ENCODE results near the gene PEX10.

Gene PEX10

DNA sequence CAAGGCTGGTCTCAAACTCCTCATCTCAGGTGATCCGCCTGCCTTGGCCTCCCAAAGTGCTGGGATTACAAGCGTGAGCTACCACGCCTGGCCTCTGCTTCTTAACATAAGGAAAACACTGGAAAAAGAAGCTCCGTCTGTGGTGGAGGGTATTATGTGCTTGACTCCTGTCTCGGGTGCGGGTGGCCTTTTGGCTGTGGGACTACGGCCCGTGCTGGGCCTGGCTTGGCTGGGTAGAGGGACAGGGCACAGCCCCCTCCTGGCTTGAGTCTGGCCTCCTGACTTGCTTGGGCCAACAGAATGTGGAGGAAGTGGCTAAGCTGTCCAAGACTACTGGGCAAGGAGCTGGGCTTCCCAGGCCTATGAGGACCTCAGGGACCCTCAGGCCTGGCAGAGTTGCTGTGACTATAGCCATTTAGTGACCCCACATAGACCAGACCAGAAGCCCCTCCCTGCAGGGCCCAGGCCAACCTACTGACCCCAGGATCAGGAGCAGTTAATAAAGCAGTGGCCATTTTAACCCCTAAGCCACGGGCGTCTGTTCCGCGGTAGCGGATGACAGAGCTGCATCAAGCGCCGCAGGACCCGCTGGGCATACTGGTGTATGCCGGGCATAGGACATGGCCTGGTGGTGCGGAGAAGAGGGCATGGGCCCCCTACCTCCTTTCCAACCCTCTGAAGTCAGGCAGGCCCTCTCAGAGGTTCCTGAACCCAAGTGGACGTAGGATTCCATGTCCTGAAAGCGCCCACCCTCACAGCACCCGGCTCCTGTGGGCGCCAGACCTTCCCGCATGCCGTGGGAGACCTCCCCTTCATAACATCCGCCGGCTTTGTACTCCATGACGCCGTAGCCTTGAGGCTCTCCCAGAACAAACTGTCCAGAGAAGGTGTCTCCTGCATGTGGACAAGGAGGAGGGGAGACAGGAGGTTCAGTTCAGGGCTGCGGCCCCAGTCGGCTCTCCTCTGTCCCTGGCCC is 25.4 kb downstream of the PEX10 start:
- DNase-seq (ENCODE audit: low read depth) = no peak

DNA sequence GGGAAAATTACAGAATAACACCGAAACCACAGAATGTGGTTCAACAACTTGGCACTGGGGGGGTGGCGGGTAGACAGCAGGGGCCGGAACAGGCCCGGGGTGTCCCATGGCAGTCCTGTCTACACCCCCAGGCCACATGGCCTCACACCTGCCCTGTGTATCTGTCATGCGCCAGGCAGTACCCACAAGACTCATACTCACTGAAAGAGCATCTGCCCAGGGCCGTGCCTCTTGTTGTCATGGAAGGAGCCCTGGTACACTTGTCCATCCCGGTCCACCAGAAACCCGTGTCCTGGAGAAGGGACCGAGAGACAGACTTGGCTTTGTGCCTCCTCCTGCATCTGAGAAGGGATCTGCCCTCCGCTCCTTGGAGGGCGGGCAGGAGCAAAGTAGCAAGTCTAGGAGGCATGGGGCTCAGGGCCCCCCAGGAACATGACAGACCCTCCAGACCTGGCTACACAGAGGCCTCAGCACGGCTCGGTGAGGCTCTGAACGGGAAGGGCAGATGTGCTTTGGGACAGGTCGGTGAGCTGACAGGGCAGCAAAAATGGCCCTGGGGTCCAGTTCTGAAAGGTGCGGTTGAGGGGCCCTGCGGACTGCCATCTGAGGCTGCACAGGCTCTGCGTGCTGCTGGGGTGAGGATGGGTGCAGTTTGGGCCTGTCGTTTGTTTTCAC is 26.6 kb downstream of the PEX10 start:
- DNase-seq (ENCODE audit: low read depth) = no peak

DNA sequence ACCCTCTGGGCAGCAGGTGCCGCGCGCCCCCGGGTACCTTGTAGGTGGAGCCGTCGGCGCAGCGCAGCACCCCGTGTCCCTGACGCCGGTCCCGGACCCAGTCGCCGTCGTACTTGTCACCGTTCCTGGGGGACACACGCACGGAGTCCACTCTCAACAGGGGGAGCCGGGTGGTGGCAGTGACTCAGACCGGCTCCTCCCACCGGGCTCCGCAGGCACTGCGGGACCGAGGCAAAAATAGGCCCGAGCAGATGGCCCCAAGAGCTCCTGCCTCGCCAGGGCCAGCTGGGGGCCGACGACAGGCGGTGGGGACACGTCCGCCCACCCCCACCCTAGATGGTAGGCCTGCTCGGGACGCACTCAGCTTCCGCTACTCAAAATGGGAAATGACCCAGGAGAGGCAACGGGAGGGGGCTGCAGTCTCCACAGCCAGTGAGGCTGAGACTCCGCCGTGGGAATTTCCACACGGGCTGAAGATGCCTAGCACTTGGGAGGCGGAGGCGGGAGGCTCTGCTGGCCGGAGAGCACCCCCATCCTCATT is 27.4 kb downstream of the PEX10 start:
- no peak for DNase-seq (ENCODE audit: low read depth)

DNA sequence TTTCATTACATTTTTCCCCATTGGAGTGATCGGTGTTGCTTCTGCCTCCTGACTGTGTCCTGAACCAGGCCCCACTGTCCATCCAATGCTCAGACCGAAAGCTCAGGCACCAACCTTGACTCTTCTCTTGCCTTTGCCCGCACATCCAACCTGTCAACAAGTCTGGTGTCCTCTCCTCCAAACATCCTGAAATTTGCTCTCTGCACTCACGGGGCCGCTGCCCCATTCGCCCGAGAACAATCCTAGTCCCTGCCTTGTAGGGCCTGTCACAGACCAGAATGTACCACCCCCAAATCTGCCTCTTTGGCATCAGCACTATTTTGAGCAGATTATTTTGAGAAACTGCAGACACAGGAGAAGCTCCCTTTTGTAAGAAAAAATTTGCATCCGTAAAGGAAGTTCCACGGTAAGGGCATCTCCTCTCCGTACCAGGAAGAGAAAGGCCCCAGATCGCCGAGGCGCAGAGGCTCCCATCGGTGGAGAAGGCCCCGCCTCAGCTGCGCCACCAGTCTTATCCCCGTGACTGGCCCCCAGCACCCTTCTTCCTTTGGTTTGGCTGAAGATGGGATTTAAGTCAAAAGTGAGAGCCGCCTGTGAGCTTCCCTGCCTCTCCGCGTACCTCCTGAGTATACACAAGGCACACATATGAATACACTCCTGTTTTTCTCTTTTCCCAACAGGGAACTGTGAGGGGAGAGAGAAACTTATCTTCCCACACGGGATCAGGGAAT is 28.1 kb downstream of the PEX10 start:
- DNase-seq (ENCODE audit: low read depth) = no peak

DNA sequence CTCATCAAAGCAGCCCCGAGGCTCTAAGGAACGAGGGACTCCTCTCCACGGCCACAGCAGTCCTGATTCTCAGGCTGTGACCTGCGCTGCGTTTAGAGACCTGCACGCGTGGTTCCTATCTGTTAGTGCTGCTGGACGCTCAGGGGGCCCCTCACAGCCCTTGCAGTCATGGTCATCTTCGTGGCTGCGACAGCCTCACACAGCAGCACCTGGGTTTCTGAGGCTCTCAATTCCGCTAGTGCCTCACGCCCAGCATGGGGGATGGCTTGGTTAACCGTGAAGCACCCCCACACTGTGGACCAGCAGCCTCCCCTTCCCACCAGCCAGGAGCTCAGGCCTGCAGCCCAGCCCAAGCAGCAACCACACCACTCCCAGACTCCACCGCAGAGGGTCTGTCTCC is 28.8 kb downstream of the PEX10 start:
- DNase-seq (ENCODE audit: low read depth) = no peak

DNA sequence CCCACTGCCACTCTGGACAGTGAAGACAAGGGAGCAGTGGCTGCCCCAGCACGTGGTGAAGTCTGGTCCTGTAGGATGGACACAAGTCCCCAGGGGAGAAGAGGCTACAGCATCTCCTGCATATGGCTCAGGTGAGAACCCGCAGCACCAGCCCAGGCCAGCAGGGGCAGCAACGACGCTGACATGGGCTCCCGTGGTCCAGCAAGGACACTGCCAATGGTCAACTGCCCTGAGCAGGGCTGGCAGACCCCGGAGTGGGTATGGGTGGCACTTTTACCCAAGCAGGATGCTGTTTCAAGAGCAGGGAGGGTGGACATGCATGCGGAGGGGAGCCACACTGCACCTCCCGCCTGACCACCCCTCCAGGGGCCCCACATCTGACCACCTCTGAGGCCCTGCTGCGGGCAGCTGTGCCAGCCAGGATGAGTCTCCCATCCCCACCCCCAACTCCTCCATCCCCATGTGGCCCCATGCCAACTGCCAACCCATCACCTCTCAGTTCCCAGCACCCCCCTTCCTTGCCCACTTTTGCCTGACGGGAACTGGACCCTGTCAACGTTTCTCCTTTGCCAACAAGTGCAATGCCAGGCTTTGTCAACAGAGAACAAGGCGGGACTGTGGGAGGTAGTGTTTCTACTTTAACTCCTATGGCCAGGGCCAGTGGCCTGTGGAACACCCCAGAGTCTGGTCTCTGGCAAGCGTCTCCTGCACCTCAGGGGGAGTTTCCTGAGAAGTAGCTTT is 29.6 kb downstream of the PEX10 start:
- DNase-seq (ENCODE audit: low read depth) = no peak

DNA sequence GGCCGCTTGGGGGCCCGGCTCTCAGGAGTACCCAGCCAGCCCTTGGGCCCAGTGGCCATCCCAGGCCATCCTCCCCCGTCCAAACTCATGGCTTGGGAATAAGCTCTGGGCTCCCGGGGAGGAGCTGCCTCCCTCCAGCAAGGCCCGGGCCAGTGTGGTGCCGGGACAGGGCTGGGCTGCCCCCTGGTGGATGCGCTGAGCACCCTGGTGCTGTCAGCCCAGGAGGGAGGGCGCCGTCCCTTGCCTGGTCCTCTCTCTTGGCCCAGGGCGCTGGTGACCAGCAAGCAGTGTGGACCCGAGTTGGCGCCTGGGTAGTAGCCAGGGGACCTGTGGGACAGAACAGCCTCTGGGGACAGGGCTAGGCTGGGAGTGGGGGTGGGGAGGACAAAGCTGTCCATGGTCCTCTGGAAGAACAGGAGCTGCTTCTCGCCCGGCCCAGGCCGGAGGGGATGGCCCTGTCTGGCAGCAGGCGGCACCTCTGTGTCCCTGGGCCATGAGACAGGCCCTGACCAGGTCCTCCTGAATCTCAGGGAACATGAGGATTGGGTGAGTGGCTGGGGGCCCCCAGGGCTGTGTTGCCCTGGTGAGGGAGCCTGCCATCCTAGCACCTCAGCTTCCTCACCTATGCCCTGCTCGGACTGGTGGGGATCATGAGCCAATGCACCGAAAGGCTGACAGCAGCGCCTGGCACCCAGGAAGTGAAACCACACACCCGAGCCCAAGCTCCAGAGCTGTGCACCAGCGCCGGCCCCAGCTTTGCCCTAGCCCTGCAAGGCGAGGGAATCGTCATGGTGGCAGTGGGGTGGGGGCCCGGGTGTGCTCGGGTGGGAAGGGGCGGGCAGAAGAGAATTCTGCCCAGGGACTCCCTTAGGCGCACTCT is 30.4 kb downstream of the PEX10 start:
- DNase-seq (ENCODE audit: low read depth) = peak; percentile 61

DNA sequence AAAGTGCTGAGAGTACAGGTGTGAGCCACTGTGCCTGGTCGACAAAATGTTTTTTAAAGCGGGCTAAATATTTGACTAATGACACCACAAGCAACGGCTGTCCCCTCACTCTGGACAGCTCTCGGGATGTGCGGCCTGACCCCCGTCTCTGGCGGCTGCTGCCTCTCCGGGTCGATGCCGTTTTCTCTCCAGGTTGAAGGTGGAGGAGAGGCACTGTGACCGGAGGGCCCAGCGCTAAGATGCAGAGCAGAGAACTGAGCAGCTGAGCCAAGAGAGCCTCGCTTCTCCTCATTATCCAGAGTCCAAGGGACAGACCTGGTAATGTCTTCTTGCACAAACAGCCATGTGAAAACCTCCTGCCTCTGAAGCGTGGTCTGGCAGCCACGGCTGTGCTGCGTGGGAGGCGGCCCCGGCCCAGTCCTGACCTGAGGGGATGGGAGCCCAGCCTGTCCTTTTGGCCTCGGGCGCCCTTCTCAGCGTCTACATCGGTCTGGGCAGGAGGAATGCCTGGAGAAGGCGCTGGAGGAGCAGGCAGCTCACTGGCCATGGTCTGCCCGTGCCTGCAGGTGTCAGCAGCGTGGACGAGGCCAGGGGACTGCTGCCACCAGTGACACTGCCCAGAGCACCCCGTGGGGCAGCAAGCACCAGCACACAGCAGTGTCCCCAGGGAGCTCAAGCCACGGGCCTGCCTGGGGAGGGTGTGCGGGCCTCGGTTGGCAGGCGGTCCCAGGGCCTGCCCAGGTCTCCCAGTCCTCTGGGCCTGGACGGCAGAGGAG is 31.4 kb downstream of the PEX10 start:
- DNase-seq (ENCODE audit: low read depth) = no peak

DNA sequence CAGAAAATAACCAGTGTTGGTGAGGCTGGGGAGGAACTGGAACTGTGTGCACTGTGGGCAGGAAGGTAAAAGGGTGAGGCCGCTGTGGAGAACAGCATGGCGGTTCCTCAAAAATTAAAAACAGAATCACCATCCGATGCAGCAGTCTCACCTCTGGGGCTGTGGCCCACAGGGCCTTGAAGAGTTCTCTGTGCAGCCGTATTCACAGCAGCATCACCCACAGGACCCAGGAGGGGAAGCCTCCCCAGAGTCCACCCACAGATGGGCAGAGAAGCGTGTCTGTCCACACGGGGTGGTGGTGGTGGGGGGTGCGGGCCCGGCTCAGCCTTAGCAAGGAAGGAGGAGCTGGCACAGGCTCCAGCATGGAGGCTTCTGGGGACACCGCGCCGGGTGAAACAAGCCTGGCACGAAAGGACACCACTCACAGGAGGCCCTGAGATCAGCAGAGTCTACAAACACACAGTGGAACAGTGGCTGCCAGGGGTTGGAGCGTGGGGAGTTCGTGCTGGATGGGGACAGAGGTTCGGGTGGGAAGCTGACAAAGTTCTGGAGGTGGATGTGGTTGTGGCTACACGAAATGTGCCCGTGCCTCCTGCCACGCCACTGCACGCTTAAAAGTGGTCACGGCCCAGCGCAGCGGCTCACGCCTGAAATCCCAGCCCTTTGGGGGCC is 32.5 kb downstream of the PEX10 start:
- no peak for DNase-seq (ENCODE audit: low read depth)

DNA sequence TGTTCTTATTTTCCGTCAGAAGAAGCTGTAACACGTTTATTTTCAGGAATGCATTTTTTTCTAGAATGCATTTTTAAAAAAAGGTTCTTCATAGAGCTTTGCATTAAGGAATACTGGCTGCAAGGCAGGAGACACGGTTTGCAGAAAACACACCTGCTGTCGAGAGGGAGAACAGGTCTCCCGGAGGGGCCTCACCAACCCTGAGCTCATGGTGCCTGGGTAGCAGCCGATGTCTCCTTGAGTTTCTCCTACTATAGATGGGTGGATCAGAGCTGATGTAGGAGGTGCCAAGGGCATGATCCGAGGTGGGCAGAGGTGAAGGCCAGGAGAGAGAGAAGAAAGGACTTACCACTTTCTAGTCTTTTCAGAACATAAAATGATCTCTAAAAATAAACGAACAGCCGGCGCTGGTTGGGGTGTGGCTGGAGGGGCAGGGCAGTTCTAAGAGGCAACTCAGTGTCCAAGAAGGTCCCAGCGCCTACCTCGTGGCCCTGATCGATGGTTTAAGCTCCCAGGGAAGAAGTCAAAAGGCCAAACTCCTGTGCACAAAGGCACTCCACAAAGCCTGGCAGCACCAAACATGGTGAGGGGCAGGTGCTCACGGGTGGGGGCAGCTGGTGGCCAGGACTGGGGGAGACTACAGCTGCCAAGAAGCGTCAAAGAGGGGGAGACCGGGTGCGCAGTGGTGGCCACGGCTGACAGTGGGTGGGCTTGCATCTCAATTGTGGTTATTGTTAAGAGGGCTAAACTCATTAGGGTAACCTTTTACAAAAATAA is 33.2 kb downstream of the PEX10 start:
- no peak for DNase-seq (ENCODE audit: low read depth)

DNA sequence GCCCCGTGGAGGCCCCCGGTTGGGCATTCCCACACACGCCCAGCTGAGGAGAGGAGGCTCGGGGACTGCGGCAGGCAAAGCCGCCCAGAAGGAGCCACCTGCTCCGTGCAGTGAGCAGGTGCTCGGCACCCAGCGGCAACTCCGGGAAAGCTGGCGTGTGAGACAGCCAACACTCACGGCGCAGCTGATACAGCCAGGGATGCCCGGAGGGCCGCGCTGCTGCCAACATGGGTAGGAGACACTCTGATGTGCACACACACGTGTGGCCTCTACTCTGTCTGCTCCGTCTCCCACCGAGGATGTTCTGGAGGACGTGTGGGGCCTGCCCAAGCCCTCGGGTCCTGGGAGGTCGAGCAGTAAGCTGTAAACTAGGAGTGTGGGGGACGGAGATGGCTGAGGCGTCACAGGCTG is 33.9 kb downstream of the PEX10 start:
- no peak for DNase-seq (ENCODE audit: low read depth)

DNA sequence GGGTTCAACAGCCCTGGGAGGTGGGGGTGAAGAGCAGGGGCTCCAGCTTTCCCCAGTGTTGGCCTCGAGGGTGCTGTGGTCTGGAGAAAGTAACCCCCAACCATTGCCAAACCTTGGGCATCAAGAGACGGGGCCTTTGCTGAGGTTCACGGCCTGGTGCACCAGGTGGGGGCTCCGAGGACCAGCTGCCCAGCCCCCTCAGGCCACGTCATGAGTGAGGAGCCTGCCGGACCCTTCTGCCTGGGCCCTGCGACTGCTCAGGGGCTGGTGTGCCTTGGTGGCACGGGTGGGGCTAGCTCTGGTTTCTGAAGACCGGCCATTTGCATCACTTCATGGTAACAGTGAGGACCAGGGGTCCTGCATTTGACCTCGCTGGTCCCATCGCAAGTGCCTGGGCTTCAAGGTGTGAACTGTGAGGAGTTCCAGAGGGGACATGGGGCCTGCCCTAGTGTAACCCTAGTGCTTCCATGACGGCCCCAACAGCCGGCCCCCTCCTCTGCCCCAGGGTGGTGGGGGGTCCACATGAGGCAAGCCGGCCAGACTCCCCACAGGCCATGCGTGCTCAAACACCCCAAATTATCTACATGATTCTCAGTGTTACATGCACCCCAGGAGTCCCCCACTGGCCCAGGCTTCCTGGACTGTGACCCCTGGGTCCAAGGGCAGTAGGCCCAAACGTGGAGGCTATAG is 34.5 kb downstream of the PEX10 start:
- DNase-seq (ENCODE audit: low read depth) = no peak

DNA sequence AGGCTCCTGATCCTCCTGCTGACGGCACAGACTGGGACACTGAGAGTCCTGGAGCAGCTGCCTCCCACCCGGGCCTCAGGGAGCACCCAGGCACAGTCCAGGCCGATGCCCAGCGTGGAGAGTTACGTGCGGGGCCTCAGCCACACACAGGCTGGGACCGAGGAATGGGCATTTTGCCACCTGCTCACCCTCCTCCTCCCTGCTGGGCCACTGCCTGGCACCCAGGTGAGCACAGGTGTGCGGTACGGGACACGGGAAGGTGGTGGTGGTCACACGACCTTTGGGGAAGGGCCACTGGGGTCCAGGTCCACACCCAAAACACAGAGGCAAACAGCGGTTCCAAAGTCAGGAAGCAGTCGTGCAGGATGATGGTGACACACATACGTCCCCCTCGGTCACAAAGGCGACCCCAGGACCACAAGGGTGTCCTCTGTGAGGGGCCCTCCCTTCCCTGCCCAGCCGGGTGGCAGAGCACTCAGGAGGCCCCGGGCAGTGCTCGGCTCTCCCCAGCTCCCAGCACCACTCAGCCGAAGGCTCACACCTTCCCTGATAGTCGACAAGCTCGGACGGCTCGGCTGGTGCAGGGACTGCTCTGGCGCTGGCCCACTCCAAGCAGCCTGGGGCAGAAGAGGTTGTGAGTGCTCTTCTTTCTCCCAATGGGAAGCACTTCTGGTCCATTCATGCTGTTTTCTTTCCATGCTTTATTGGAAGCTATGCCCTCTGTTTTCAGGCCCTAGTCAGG is 35.3 kb downstream of the PEX10 start:
- no peak for DNase-seq (ENCODE audit: low read depth)

DNA sequence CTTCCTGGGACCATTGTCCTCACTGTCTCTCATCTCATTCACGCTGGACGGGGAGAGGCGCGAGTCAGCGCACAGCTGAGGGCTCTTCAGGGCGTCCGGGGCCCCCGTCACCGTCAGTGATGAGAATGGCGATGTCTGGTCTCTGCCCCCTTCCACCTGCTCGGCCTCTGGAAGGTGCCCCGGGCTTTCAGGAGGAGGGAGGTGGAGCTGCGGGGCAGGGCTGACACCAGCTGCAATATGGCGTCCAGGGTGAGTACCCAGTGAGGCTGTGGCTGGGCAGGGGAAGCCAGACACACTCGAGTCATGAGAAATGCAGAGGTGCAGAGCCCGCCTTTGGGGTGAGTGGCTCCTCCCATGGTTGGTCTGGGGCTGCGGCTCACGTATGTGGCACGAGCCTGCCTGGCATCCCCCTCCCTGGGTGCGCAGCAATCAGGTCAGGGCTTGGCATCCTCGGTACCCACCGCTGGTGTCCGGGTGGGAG is 36.1 kb downstream of the PEX10 start:
- DNase-seq (ENCODE audit: low read depth) = no peak

DNA sequence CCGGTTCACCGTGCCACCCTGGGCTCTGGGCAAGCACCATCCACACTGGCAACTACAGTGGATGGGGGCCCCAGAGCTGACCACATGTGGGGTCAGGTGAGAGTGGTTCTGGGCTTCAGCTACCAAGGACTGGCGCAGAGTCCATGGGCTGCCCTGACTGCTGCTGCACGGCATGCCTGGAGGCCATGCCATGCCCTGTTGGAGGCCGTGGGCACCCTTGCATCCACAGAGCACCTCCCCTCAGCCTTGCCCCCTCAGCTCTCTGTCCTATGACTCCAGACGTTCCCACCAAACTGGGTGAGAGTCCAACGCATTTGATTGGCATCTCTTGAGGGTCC is 36.5 kb downstream of the PEX10 start:
- DNase-seq (ENCODE audit: low read depth) = no peak

DNA sequence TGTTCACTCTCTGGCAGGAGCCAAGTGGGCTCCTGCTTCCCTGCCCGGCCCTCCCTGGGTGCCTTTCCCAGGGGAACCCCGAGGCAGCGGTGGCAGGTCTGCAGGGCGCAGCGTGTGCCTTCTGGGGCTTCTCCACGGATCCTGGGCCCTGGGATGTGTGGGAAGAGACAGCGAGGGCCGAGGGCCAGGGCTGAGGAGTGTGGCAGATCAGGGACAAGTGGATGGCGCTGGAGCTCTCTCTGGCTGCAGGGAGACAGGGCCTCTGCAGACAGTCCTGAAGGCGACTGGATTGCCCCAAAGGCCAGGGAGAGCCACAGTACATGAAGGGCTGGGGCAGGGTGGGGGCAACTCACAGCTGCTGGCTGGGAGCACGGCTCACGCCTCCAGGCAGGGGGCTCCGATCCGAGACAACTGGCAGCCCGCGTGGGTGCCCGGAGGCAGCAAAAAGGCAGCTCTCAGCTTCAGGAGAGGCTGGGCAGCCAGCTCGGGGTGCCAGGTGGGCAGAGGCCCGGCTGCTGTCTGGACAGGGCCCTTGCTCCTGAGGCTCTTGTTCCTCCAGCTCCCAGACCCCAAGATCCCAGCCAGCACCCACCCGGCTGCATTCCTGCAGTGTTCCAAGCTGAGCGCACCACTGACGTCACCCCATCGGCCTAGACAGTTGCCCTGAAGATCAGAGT is 37.0 kb downstream of the PEX10 start:
- no peak for DNase-seq (ENCODE audit: low read depth)

Measured in stimulated activated CD4-positive, alpha-beta T cell treated with anti-CD3 and anti-CD28 coated beads, Interleukin-2, amount 100 ng/mL, for 4 hours (primary cell).